ENCODE results near the gene SLC30A10.

DNA sequence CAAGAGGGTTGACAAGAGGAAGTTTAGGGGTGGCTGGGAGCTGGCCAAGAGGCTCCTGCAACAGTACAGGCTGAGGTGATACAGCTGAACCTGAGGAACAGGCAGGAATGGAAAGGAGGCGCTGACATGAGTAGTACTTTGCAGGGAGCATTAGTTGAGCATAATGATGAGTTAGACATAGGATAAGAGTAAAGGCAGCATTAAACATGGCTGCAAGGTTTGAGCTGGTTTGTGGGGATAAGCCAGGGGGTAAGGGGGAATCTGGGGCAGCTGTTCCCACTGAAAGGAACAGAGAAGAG lies 20.6 kb downstream of the SLC30A10 start:
- TF ChIP-seq, protein P1, sequence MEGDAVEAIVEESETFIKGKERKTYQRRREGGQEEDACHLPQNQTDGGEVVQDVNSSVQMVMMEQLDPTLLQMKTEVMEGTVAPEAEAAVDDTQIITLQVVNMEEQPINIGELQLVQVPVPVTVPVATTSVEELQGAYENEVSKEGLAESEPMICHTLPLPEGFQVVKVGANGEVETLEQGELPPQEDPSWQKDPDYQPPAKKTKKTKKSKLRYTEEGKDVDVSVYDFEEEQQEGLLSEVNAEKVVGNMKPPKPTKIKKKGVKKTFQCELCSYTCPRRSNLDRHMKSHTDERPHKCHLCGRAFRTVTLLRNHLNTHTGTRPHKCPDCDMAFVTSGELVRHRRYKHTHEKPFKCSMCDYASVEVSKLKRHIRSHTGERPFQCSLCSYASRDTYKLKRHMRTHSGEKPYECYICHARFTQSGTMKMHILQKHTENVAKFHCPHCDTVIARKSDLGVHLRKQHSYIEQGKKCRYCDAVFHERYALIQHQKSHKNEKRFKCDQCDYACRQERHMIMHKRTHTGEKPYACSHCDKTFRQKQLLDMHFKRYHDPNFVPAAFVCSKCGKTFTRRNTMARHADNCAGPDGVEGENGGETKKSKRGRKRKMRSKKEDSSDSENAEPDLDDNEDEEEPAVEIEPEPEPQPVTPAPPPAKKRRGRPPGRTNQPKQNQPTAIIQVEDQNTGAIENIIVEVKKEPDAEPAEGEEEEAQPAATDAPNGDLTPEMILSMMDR (IDR thresholded peaks at IDR 0.05; ENCODE audit: low read length) = no peak
- TF ChIP-seq EZH2phosphoT487 (IDR thresholded peaks at IDR 0.05; ENCODE audit: low read length) (no peak), EZH2 (optimal IDR thresholded peaks at IDR 0.05; ENCODE audit: low read depth, low read length) (no peak)

Measured in MM.1S (cell line).